ENCODE data around the gene LRPAP1.

GRCh38 chr4:3532751-3533422 lies 665 bp upstream of the LRPAP1 start:
- TF ChIP-seq POLR2AphosphoS5 (IDR thresholded peaks at IDR 0.05; ENCODE audit: low read depth): no peak
- TF ChIP-seq CTCF (conservative IDR thresholded peaks at IDR 0.05; ENCODE audit: low read depth in 2 of 2): no peak
